PC-9 (cell line): ENCODE measurements around the gene ALG12. TPM values are rescaled to one million over a fixed set of nuclear protein-coding genes. Genes with fewer than 3 reads are reported as not detected.

Source experiments
- BruUV-seq: library from RNA; stranded (reverse); fragments of 400-500 nt; replicated peaks from 2 replicates; lab custom pipeline; 2021; lab: Mats Ljungman, UMichigan
- CTCF ChIA-PET: fragments of 300-600 bp; sonication (Branson Sonifier 250); formaldehyde crosslinking; loops from one replicate; lab custom pipeline; 2022; ENCODE audit warnings: antibody characterized with exemption; lab: Charles Lee
- POLR2A ChIA-PET: fragments of 300-600 bp; sonication (Branson Sonifier 250); formaldehyde crosslinking; loops from one replicate; lab custom pipeline; 2022; ENCODE audit warnings: antibody characterized with exemption; ENCODE audit not compliant: unreplicated experiment; lab: Charles Lee
- DNase-seq, 2 experiments: peaks; one replicate each; pipeline versions ENCODE4 v3.0.0 to v3.0.0-alpha.2; 2015 to 2022; ENCODE audit warnings: mixed read lengths in 1 of 2
- H2AFZ ChIP-seq: fragments of 200-600 bp; sonication (generic); 2 replicates; pipeline ENCODE4 v1.8.1; 2017; ENCODE audit warnings: antibody characterized with exemption
- H3F3A ChIP-seq: fragments of 200-600 bp; sonication (generic); 2 replicates; pipeline ENCODE4 v1.8.1; 2017; ENCODE audit warnings: antibody characterized with exemption, mild to moderate bottlenecking, low read depth; ENCODE audit not compliant: insufficient read depth
- H3K27ac ChIP-seq: fragments of 200-600 bp; sonication (generic); 2 replicates; pipeline ENCODE4 v1.6.1; 2016; ENCODE audit warnings: mixed run types
- H3K27me3 ChIP-seq: fragments of 200-600 bp; sonication (generic); 2 replicates; pipeline ENCODE4 v1.6.1; 2016; ENCODE audit warnings: low read depth, mixed run types; ENCODE audit not compliant: insufficient read depth
- H3K36me3 ChIP-seq: fragments of 200-600 bp; sonication (generic); 2 replicates; pipeline ENCODE4 v1.6.1; 2016; ENCODE audit warnings: low read depth, mixed run types
- H3K4me1 ChIP-seq: fragments of 200-600 bp; sonication (generic); replicated peaks from 2 replicates; pipeline ENCODE4 v1.6.1; 2016; ENCODE audit warnings: mixed run types; ENCODE audit not compliant: insufficient read depth
- H3K4me2 ChIP-seq: fragments of 200-600 bp; sonication (generic); 2 replicates; pipeline ENCODE4 v1.6.1; 2017; ENCODE audit warnings: mixed run types
- H3K4me3 ChIP-seq: fragments of 200-600 bp; sonication (generic); 2 replicates; pipeline ENCODE4 v1.6.1; 2016; ENCODE audit warnings: mixed run types
- H3K79me2 ChIP-seq: fragments of 200-600 bp; sonication (generic); 2 replicates; pipeline ENCODE4 v1.6.1; 2017; ENCODE audit warnings: low read depth, mixed run types
- H3K9me2 ChIP-seq: fragments of 200-600 bp; sonication (generic); 2 replicates; pipeline ENCODE4 v1.8.1; 2017; ENCODE audit warnings: mild to moderate bottlenecking; ENCODE audit not compliant: insufficient read depth
- H3K9me3 ChIP-seq: fragments of 200-600 bp; sonication (generic); 2 replicates; pipeline ENCODE4 v1.8.1; 2016; ENCODE audit warnings: low read depth; ENCODE audit not compliant: insufficient read depth
- H4K20me1 ChIP-seq: fragments of 200-600 bp; sonication (generic); 2 replicates; pipeline ENCODE4 v1.8.1; 2017; ENCODE audit not compliant: insufficient read depth
- CTCF ChIP-seq: fragments of 200-600 bp; sonication (generic); conservative IDR thresholded peaks from 2 replicates; pipeline ENCODE4 v1.6.1; 2017; ENCODE audit warnings: mixed run types, antibody characterized with exemption, mild to moderate bottlenecking, moderate library complexity
- EZH2 ChIP-seq: fragments of 200-600 bp; sonication (generic); IDR thresholded peaks from 2 replicates; pipeline ENCODE4 v1.8.0; 2017; ENCODE audit warnings: antibody characterized with exemption, low read depth
- intact Hi-C: fragments of 100-400 bp; cut with micrococcal nuclease; formaldehyde crosslinking; loops from one replicate; pipeline ENCODE4 v1.10.0; 2022; ENCODE audit not compliant: unreplicated experiment
- total RNA-seq: library from RNA; stranded (reverse); gene quantifications from 2 replicates; pipeline ENCODE4 v1.2.3, GENCODE V29; 2021

ALG12 gene
- total RNA-seq, 1 experiment from 2014 or later = 16.8 TPM

GRCh38 chr22:49961601-49962011 is 43.4 kb upstream of the ALG12 start:
- peaks cover 31% of the 10 kb centered on the region for H3K36me3 ChIP-seq
- H3K4me2 ChIP-seq = peak overlapping the region; percentile 99
- no peaks in the 10 kb centered on the region for H3K9me2 ChIP-seq
- peaks cover 36% of the 10 kb centered on the region for H3K4me1 ChIP-seq
- H3K27me3 ChIP-seq = no peaks in the 10 kb centered on the region
- H3F3A ChIP-seq = peaks cover 49% of the 10 kb centered on the region
- intact Hi-C loops = loop anchor here (1.0 to 2.0 kb wide), 3 partner anchors 25 to 67 kb away; no protein-coding TSS in a partner anchor
- ChIA-PET CTCF (interaction anchor here (0.5 to 1.1 kb wide), 4 partner anchors 10 to 404 kb away, joined by 3 to 14 read pairs (median 8); no protein-coding TSS in a partner anchor), POLR2A (interaction anchor here (0.6 to 1.0 kb wide), 5 partner anchors 9 to 47 kb away, joined by 3 to 10 read pairs (median 3); no protein-coding TSS in a partner anchor)
- no TSS peak for BruUV-seq
- H3K4me3 ChIP-seq = peak overlapping the region; percentile 97
- no peak for TF ChIP-seq EZH2
- TF ChIP-seq CTCF = no peak
- DNase-seq = no peak
- peak overlapping the region; percentile 56 for H3K27ac ChIP-seq
- peaks cover 48% of the 10 kb centered on the region for H4K20me1 ChIP-seq
- H3K79me2 ChIP-seq = peaks cover 46% of the 10 kb centered on the region
- H2AFZ ChIP-seq = no peak overlapping the region
- H3K9me3 ChIP-seq = no peaks in the 10 kb centered on the region

DNA sequence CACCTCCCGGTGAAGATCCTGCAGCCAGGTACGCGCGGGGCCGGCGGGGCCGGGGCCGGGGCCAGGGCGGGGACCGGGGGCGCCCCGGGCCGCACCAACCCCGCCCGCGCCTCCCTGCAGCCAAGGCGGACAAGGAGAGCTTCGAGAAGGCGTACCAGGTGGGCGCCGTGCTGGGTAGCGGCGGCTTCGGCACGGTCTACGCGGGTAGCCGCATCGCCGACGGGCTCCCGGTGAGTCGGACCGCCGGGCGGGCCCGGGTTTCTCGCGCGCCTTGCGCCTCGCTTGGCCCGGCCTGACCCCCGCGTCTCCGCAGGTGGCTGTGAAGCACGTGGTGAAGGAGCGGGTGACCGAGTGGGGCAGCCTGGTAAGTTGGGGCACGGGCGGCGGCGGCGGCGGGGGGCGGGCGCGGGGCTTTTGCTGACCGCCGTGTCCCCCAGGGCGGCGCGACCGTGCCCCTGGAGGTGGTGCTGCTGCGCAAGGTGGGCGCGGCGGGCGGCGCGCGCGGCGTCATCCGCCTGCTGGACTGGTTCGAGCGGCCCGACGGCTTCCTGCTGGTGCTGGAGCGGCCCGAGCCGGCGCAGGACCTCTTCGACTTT is 42.9 kb upstream of the ALG12 start:
- TSS peak; percentile 8 for BruUV-seq
- H3K9me2 ChIP-seq = no peaks in the 10 kb centered on the region
- H3K4me3 ChIP-seq = peak overlapping the region; percentile 97
- H3F3A ChIP-seq = peaks cover 45% of the 10 kb centered on the region
- no peaks in the 10 kb centered on the region for H3K27me3 ChIP-seq
- intact Hi-C loops = no loop called here
- H3K79me2 ChIP-seq = peaks cover 46% of the 10 kb centered on the region
- peak overlapping the region; percentile 56 for H3K27ac ChIP-seq
- POLR2A ChIA-PET = interaction anchor here (0.7 to 1.0 kb wide), 2 partner anchors 27 to 104 kb away, joined by 3 read pairs; no protein-coding TSS in a partner anchor
- DNase-seq = peak; percentile 62 to 66
- peaks cover 43% of the 10 kb centered on the region for H4K20me1 ChIP-seq
- H3K9me3 ChIP-seq = no peaks in the 10 kb centered on the region
- CTCF ChIA-PET = no interaction called here
- peaks cover 31% of the 10 kb centered on the region for H3K36me3 ChIP-seq
- peaks cover 36% of the 10 kb centered on the region for H3K4me1 ChIP-seq
- H3K4me2 ChIP-seq = peak overlapping the region; percentile 99
- no peak overlapping the region for H2AFZ ChIP-seq
- TF ChIP-seq EZH2 = no peak

DNA sequence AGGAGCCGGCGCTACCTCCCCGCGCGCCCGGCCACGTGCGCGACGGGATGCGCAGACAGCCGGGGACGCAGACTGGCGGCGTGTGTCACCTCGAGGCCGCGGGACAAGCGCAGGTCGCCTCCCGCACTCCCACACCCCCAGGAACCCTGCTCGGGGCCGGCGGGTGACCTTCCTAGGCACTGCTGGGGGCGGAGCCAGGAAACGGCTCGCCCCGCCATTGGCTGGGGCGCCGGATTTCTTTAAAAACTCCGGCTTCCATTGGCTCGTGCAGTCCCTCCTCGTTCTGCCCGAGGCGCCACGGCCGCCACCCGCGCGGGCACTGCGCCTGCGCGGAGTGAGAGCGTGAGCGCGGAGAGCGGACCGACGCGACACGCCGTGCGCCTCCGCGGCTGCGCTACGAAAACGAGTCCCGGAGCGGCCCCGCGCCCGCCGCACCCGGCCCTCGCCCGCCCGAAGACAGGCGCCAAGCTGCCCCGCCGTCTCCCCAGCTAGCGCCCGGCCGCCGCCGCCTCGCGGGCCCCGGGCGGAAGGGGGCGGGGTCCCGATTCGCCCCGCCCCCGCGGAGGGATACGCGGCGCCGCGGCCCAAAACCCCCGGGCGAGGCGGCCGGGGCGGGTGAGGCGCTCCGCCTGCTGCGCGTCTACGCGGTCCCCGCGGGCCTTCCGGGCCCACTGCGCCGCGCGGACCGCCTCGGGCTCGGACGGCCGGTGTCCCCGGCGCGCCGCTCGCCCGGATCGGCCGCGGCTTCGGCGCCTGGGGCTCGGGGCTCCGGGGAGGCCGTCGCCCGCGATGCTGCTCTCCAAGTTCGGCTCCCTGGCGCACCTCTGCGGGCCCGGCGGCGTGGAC is 42.1 kb upstream of the ALG12 start, which contains the start of gene PIM3:
Gene PIM3, plus strand, starts transcription at position 614 of the 846 bp plus-strand sequence. Its CDS starts 176 bp downstream, at position 790.
- H4K20me1 ChIP-seq = peaks cover 35% of the 10 kb centered on the region
- TF ChIP-seq CTCF (no peak), EZH2 (no peak)
- H3K4me1 ChIP-seq = peaks cover 36% of the 10 kb centered on the region
- H3K9me3 ChIP-seq = no peaks in the 10 kb centered on the region
- no peaks in the 10 kb centered on the region for H3K27me3 ChIP-seq
- peak within 1 kb of the TSS; percentile 97 for H3K4me3 ChIP-seq
- H3K79me2 ChIP-seq = peaks cover 46% of the 10 kb centered on the region
- ChIA-PET CTCF (interaction anchor here (0.9 to 1.2 kb wide), 2 partner anchors 29 to 70 kb away, joined by 3 to 4 read pairs; no protein-coding TSS in a partner anchor), POLR2A (interaction anchor here (0.6 to 1.0 kb wide), 5 partner anchors 8 to 291 kb away, joined by 3 to 8 read pairs (median 4); no protein-coding TSS in a partner anchor)
- BruUV-seq = no TSS peak
- DNase-seq = peak; percentile 95 to 96
- peak within 1 kb of the TSS; percentile 99 for H3K4me2 ChIP-seq
- intact Hi-C loops = loop anchor here (1.0 kb wide), 1 partner anchor 9 kb away; no protein-coding TSS in a partner anchor
- H3K36me3 ChIP-seq = peaks cover 31% of the 10 kb centered on the region
- no peaks in the 10 kb centered on the region for H3K9me2 ChIP-seq
- H3K27ac ChIP-seq = peak within 1 kb of the TSS; percentile 66
- H3F3A ChIP-seq = peaks cover 41% of the 10 kb centered on the region
- peak within 1 kb of the TSS; percentile 71 for H2AFZ ChIP-seq
